H9 (cell line): ENCODE data around the gene PCDHA1. TPM values are rescaled to one million over a fixed set of nuclear protein-coding genes. Genes with fewer than 3 reads are reported as not detected.

Experiments used
- DNase-seq: peaks from one replicate; pipeline ENCODE4 v3.0.0-alpha.2; 2017
- H2AFZ ChIP-seq: one replicate; pipeline ENCODE4 v1.6.1; 2013; ENCODE audit warnings: mild to moderate bottlenecking, low read length, control low read depth, moderate library complexity
- H2AK5ac ChIP-seq: 2 replicates; pipeline ENCODE4 v1.6.1; 2013; ENCODE audit warnings: low read length, control low read depth, mixed read lengths; ENCODE audit not compliant: insufficient read length
- H2BK120ac ChIP-seq: one replicate; pipeline ENCODE4 v1.6.1; 2013; ENCODE audit warnings: low read depth, mild to moderate bottlenecking, low read length, control low read depth, inconsistent platforms; ENCODE audit not compliant: poor library complexity, severe bottlenecking
- H2BK12ac ChIP-seq: 2 replicates; pipeline ENCODE4 v1.6.1; 2013; ENCODE audit warnings: low read length, control low read depth, mixed read lengths, low read depth; ENCODE audit not compliant: insufficient read length
- H2BK15ac ChIP-seq: 2 replicates; pipeline ENCODE4 v1.6.1; 2013; ENCODE audit warnings: low read depth, low read length, control low read depth
- H2BK20ac ChIP-seq: one replicate; pipeline ENCODE4 v1.6.1; 2013; ENCODE audit warnings: low read depth, mild to moderate bottlenecking, low read length, control low read depth, inconsistent platforms; ENCODE audit not compliant: poor library complexity, severe bottlenecking
- H2BK5ac ChIP-seq: 2 replicates; pipeline ENCODE4 v1.6.1; 2013; ENCODE audit warnings: low read length, control low read depth, mixed read lengths; ENCODE audit not compliant: insufficient read length
- H3K14ac ChIP-seq: 2 replicates; pipeline ENCODE4 v1.6.1; 2013; ENCODE audit warnings: low read length, control low read depth; ENCODE audit not compliant: insufficient read depth
- H3K18ac ChIP-seq: 2 replicates; pipeline ENCODE4 v1.6.1; 2013; ENCODE audit warnings: low read depth, mild to moderate bottlenecking, mixed read lengths, low read length, control low read depth; ENCODE audit not compliant: insufficient read length
- H3K23ac ChIP-seq: 2 replicates; pipeline ENCODE4 v1.6.1; 2013; ENCODE audit warnings: low read length, control low read depth, mixed read lengths, low read depth; ENCODE audit not compliant: insufficient read length
- H3K23me2 ChIP-seq: 2 replicates; pipeline ENCODE4 v1.6.1; 2013; ENCODE audit warnings: low read depth, mild to moderate bottlenecking, mixed read lengths, low read length, control low read depth; ENCODE audit not compliant: insufficient read length, poor library complexity, severe bottlenecking
- H3K27ac ChIP-seq: 2 replicates; pipeline ENCODE4 v1.5.1; 2013; ENCODE audit warnings: low read length, control low read depth, mixed read lengths, low read depth; ENCODE audit not compliant: insufficient read length
- H3K27me3 ChIP-seq: 2 replicates; pipeline ENCODE4 v1.6.1; 2013; ENCODE audit warnings: low read length, control low read depth, inconsistent platforms; ENCODE audit not compliant: insufficient read depth
- H3K4ac ChIP-seq: 2 replicates; pipeline ENCODE4 v1.6.1; 2013; ENCODE audit warnings: low read depth, mild to moderate bottlenecking, control low read depth, inconsistent platforms, low read length, moderate library complexity
- H3K4me1 ChIP-seq: 2 replicates; pipeline ENCODE4 v1.6.1; 2013; ENCODE audit warnings: low read length, control low read depth, inconsistent platforms; ENCODE audit not compliant: insufficient read depth
- H3K4me2 ChIP-seq: 2 replicates; pipeline ENCODE4 v1.6.1; 2013; ENCODE audit warnings: low read length, control low read depth, mixed read lengths; ENCODE audit not compliant: insufficient read length, insufficient read depth
- H3K56ac ChIP-seq: 2 replicates; pipeline ENCODE4 v1.6.1; 2013; ENCODE audit warnings: low read depth, mild to moderate bottlenecking, mixed read lengths, low read length, control low read depth; ENCODE audit not compliant: insufficient read length
- H3K79me1 ChIP-seq: 2 replicates; pipeline ENCODE4 v1.6.1; 2013; ENCODE audit warnings: low read depth, mild to moderate bottlenecking, moderate library complexity, low read length, control low read depth, inconsistent platforms; ENCODE audit not compliant: insufficient read depth, poor library complexity, severe bottlenecking
- H3K79me2 ChIP-seq: 2 replicates; pipeline ENCODE4 v1.6.1; 2013; ENCODE audit warnings: low read length, control low read depth, inconsistent platforms; ENCODE audit not compliant: insufficient read depth
- H3K9ac ChIP-seq: 2 replicates; pipeline ENCODE4 v1.6.1; 2013; ENCODE audit warnings: low read length, control low read depth, mixed read lengths; ENCODE audit not compliant: insufficient read length; ENCODE audit errors: extremely low read depth
- H3K9me3 ChIP-seq: one replicate; pipeline ENCODE4 v1.6.1; 2013; ENCODE audit warnings: low read depth, low read length, inconsistent platforms; ENCODE audit not compliant: control insufficient read depth
- H3T11ph ChIP-seq: one replicate; pipeline ENCODE4 v1.6.1; 2013; ENCODE audit warnings: mild to moderate bottlenecking, low read length, control low read depth, inconsistent platforms
- H4K20me1 ChIP-seq: one replicate; pipeline ENCODE4 v1.6.1; 2013; ENCODE audit not compliant: control insufficient read depth, insufficient read length, insufficient read depth
- H4K5ac ChIP-seq: 2 replicates; pipeline ENCODE4 v1.6.1; 2013; ENCODE audit warnings: low read depth, mild to moderate bottlenecking, mixed read lengths, low read length, control low read depth; ENCODE audit not compliant: insufficient read length
- H4K8ac ChIP-seq: replicated peaks from 2 replicates; pipeline ENCODE4 v1.6.1; 2013; ENCODE audit warnings: low read length, control low read depth, mixed read lengths, low read depth; ENCODE audit not compliant: insufficient read length
- H4K91ac ChIP-seq: 2 replicates; pipeline ENCODE4 v1.6.1; 2013; ENCODE audit warnings: low read depth, mild to moderate bottlenecking, moderate library complexity, mixed read lengths, low read length, control low read depth; ENCODE audit not compliant: insufficient read length
- H3K27ac Mint-ChIP-seq, 3 experiments: 2 replicates in 2 of 3; 3 replicates in 1 of 3; pipeline ENCODE4 v1.8.0; 2020 to 2021; ENCODE audit warnings: mixed read lengths in 3 of 3, mild to moderate bottlenecking in 1 of 3, moderate library complexity in 1 of 3
- H3K27me3 Mint-ChIP-seq: 2 replicates; pipeline ENCODE4 v1.8.0; 2021; ENCODE audit warnings: low read depth, mild to moderate bottlenecking, moderate library complexity, mixed read lengths
- H3K36me3 Mint-ChIP-seq, 3 experiments: 2 replicates in 2 of 3; 3 replicates in 1 of 3; pipeline ENCODE4 v1.8.0; 2020 to 2021; ENCODE audit warnings: low read depth in 3 of 3, mixed read lengths in 3 of 3; ENCODE audit not compliant: insufficient read depth in 1 of 3
- H3K4me1 Mint-ChIP-seq, 2 experiments: 2 replicates each; pipeline ENCODE4 v1.8.0; 2020; ENCODE audit warnings: mixed read lengths in 2 of 2
- H3K4me3 Mint-ChIP-seq, 2 experiments: 2 replicates in 1 of 2; 3 replicates in 1 of 2; pipeline ENCODE4 v1.8.0; 2020 to 2021; ENCODE audit warnings: mild to moderate bottlenecking in 2 of 2, mixed read lengths in 2 of 2, moderate library complexity in 1 of 2
- H3K9me3 Mint-ChIP-seq, 2 experiments: 2 replicates in 1 of 2; 3 replicates in 1 of 2; pipeline ENCODE4 v1.8.0; 2020; ENCODE audit warnings: mild to moderate bottlenecking in 2 of 2, mixed read lengths in 2 of 2, moderate library complexity in 1 of 2
- WGBS: extraction: QIAGEN DNeasy Blood & Tissue Kit; methylation state at CpG from one replicate; pipeline ENCODE4 v1.1.7; 2013; ENCODE audit warnings: missing lambda C conversion rate, low lambda C conversion rate, mixed read lengths; ENCODE audit not compliant: insufficient read length; ENCODE audit errors: extremely low coverage; 5-methylcytosine and 5-hydroxymethylcytosine counted together
- total RNA-seq: library from RNA; stranded (reverse); gene quantifications from 2 replicates; pipeline ENCODE4 v1.2.1, GENCODE V29; 2021
- TF ChIP-seq, protein P1 (sequence below): fragments of 200-600 bp; sonication (generic); conservative IDR thresholded peaks from 3 replicates; pipeline ENCODE4 v1.8.0; 2021; ENCODE audit warnings: antibody characterized with exemption, mild to moderate bottlenecking

PCDHA1 gene
- total RNA-seq, 1 experiment from 2014 or later: 0.61 TPM

DNA sequence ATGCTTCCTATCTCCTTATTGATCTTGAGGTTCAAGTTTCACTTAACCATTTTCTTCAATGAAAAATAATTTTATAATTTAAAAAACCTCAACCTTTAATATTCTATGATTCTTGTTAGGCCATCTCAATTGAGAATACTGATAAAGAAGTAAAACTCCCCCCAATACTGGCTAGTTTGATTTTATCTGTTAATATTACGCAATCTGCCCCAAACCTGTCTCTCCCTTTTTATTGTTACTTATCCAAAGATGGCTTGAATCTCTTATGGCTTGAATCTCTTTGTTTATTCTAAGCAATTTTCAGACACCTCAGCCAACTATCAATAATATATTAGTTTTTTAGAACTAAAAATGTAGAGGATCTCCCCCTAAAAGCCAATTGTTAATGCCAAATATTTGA, 176.2 kb downstream of the PCDHA1 start:
- H2AFZ ChIP-seq: no peak overlapping the region
- H3K27ac ChIP-seq: no peak overlapping the region
- no peak overlapping the region for H3K14ac ChIP-seq
- no peak overlapping the region for H3K4me3 Mint-ChIP-seq
- H3K23me2 ChIP-seq: peaks cover 11% of the 10 kb centered on the region
- no peak overlapping the region for H3K4ac ChIP-seq
- H3K23ac ChIP-seq: no peak overlapping the region
- no peaks in the 10 kb centered on the region for H3K9me3 ChIP-seq
- no peak overlapping the region for H3K27ac Mint-ChIP-seq
- H4K91ac ChIP-seq: no peak overlapping the region
- TF ChIP-seq, protein P1, sequence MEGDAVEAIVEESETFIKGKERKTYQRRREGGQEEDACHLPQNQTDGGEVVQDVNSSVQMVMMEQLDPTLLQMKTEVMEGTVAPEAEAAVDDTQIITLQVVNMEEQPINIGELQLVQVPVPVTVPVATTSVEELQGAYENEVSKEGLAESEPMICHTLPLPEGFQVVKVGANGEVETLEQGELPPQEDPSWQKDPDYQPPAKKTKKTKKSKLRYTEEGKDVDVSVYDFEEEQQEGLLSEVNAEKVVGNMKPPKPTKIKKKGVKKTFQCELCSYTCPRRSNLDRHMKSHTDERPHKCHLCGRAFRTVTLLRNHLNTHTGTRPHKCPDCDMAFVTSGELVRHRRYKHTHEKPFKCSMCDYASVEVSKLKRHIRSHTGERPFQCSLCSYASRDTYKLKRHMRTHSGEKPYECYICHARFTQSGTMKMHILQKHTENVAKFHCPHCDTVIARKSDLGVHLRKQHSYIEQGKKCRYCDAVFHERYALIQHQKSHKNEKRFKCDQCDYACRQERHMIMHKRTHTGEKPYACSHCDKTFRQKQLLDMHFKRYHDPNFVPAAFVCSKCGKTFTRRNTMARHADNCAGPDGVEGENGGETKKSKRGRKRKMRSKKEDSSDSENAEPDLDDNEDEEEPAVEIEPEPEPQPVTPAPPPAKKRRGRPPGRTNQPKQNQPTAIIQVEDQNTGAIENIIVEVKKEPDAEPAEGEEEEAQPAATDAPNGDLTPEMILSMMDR: no peak
- peaks cover 3% of the 10 kb centered on the region; the same call in 1 of the 2 replicates for H3K4me1 ChIP-seq
- no peaks in the 10 kb centered on the region; the same call in 1 of the 2 replicates for H3K27me3 ChIP-seq
- H2BK12ac ChIP-seq: no peak overlapping the region
- no peak for DNase-seq
- H3K79me2 ChIP-seq: no peaks in the 10 kb centered on the region
- no peaks in the 10 kb centered on the region for H4K20me1 ChIP-seq
- no peak overlapping the region for H2AK5ac ChIP-seq
- no peaks in the 10 kb centered on the region for H3K79me1 ChIP-seq
- no peaks in the 10 kb centered on the region for H3K9me3 Mint-ChIP-seq
- no peak overlapping the region for H3K18ac ChIP-seq
- H2BK15ac ChIP-seq: no peak overlapping the region
- H4K8ac ChIP-seq: no peak overlapping the region
- H3K4me1 Mint-ChIP-seq: peaks cover 19 to 21% of the 10 kb centered on the region in 2 experiments
- no peak overlapping the region for H3T11ph ChIP-seq
- H3K4me2 ChIP-seq: no peak overlapping the region
- H2BK120ac ChIP-seq: no peak overlapping the region
- H3K9ac ChIP-seq: no peak overlapping the region
- H2BK5ac ChIP-seq: no peak overlapping the region
- H3K56ac ChIP-seq: no peak overlapping the region
- WGBS: no CpG with 5 or more reads among the region's 1 CpG
- H3K27me3 Mint-ChIP-seq: peaks cover 22% of the 10 kb centered on the region
- H2BK20ac ChIP-seq: no peak overlapping the region
- no peaks in the 10 kb centered on the region for H3K36me3 Mint-ChIP-seq
- no peak overlapping the region for H4K5ac ChIP-seq
